Ovary (tissue), 10 donors: ENCODE measurements around the gene MCCC2. TPM values are rescaled to one million over a fixed set of nuclear protein-coding genes. Genes with fewer than 3 reads are reported as not detected.
"Not testable (repeated sequence)": the region's sequence is repeated elsewhere in the genome, so short reads cannot be mapped to it uniquely, and the experiment has no call there.

Experiments used
- DNase-seq, 5 donors: peaks; one replicate each; pipeline ENCODE4 v3.0.0-alpha.2; 2019 to 2020
- H3K27ac ChIP-seq, 2 donors: fragments of 200-600 bp; one replicate each; pipeline versions ENCODE4 v1.5.1 to v1.8.0; 2019 to 2022
- H3K27me3 ChIP-seq: fragments of 200-600 bp; one replicate; pipeline ENCODE4 v1.8.0; 2022
- H3K36me3 ChIP-seq: fragments of 200-600 bp; sonication (generic); one replicate; pipeline ENCODE4 v1.5.1; 2019
- H3K4me1 ChIP-seq: one replicate; pipeline ENCODE4 v1.8.1; 2013; ENCODE audit warnings: mild to moderate bottlenecking, moderate library complexity; ENCODE audit not compliant: insufficient read depth
- H3K4me3 ChIP-seq: fragments of 200-600 bp; sonication (generic); one replicate; pipeline ENCODE4 v1.5.1; 2017
- H3K9me3 ChIP-seq, 2 donors: fragments of 200-600 bp in 1 of 2; sonication (generic) in 1 of 2; one replicate each; pipeline versions ENCODE4 v1.5.1 to v1.8.1; 2013 to 2019; ENCODE audit warnings: mild to moderate bottlenecking in 1 of 2, moderate library complexity in 1 of 2
- EP300 ChIP-seq: sonication (generic); formaldehyde crosslinking; IDR thresholded peaks from one replicate; pipeline ENCODE4 v1.6.1; 2017; ENCODE audit warnings: antibody characterized with exemption
- POLR2A ChIP-seq: fragments of 450-650 bp; IDR thresholded peaks from one replicate; pipeline ENCODE4 v1.6.1; 2017; ENCODE audit warnings: antibody characterized with exemption, mild to moderate bottlenecking, moderate library complexity
- WGBS, 3 donors: extraction: QIAGEN DNeasy Blood & Tissue Kit in 1 of 3; methylation state at CpG; one replicate each; pipeline versions ENCODE4 v1.1.5 to v1.1.7; 2013 to 2017; 5-methylcytosine and 5-hydroxymethylcytosine counted together
- intact Hi-C, 4 donors: fragments of 100-400 bp; cut with DNase I; formaldehyde crosslinking; loops; one replicate each; pipeline versions ENCODE4 v1.11.0 to v1.15.1; 2022 to 2023
- long read RNA-seq, 3 donors: library from polyadenylated mRNA in 2 of 3; unstranded in 2 of 3; transcript quantifications; one replicate each; pipeline ENCODE4 v2.0.0 and lab custom pipeline, GENCODE V29; 2021 to 2026
- polyA plus RNA-seq, 2 donors: library from polyadenylated mRNA; stranded (reverse); fragments of 200-250 nt in 1 of 2; fragments of 350-450 nt in 1 of 2; fragmentation: Illumina TruSeq in 1 of 2; extraction: RNeasy Lipid Tissue Mini Kit (QIAGEN cat#74804) in 1 of 2; gene quantifications; one replicate each; pipeline ENCODE4 v1.2.3, GENCODE V29; 2013 to 2014
- total RNA-seq, 7 donors: library from RNA; depleted of rRNA in 2 of 7; stranded (reverse); fragments of >200 nt in 2 of 7; fragmentation: NEBNext Ultra II Directional in 3 of 7; extraction: Animal tissue kit (Norgen Biotek cat#: 25700) in 3 of 7; gene quantifications; one replicate each; pipeline versions ENCODE4 v1.1.0 to v1.2.4, GENCODE V29; 2016 to 2023
- TF ChIP-seq, protein P1 (sequence below), 3 donors: fragments of 450-650 bp in 2 of 3; fragments of 200-600 bp in 1 of 3; IDR thresholded peaks; one replicate each; pipeline versions ENCODE4 v1.5.1 to v1.8.0; 2016 to 2022; ENCODE audit warnings: antibody characterized with exemption in 3 of 3, mild to moderate bottlenecking in 1 of 3
- donor health status: DM: no; HTN: no; CAD: no; lungs with moderate emphysema.
- donor health status: DM: no; HTN: no; CAD: no.
- donor health status: Bipolar disorder and iron deficiency.
- donor health status: DM: yes; HTN: yes; CAD: no.
- donor health status: DM: no; HTN: no; CAD: no.
- donor health status: DM: yes; HTN: yes; CAD: no.

The MCCC2 gene
- 10 to 100 TPM; 24.5 to 32.5 (median 27.0) TPM for total RNA-seq
- 10 to 100 TPM; 15.8 to 59.6 TPM for polyA plus RNA-seq
- long read RNA-seq, donor 1, transcript MCCC2-201 (17 exons, 3,665 nt) = major isoform, 5 of 15 reads
- long read RNA-seq, donor 1, partial matches to known transcripts = 8 of 15 reads
- long read RNA-seq, donor 1, other reads (novel, unspliced or antisense) = 2 of 15 reads
- long read RNA-seq, donor 2, partial matches to known transcripts = 0 of 2 reads
- long read RNA-seq, donor 2, other reads (novel, unspliced or antisense) = 0 of 2 reads
- long read RNA-seq, donor 3, transcript MCCC2-201 (17 exons, 3,665 nt) = major isoform, 12 of 19 reads
- long read RNA-seq, donor 3, partial matches to known transcripts = 1 of 19 reads
- long read RNA-seq, donor 3, other reads (novel, unspliced or antisense) = 6 of 19 reads

DNA sequence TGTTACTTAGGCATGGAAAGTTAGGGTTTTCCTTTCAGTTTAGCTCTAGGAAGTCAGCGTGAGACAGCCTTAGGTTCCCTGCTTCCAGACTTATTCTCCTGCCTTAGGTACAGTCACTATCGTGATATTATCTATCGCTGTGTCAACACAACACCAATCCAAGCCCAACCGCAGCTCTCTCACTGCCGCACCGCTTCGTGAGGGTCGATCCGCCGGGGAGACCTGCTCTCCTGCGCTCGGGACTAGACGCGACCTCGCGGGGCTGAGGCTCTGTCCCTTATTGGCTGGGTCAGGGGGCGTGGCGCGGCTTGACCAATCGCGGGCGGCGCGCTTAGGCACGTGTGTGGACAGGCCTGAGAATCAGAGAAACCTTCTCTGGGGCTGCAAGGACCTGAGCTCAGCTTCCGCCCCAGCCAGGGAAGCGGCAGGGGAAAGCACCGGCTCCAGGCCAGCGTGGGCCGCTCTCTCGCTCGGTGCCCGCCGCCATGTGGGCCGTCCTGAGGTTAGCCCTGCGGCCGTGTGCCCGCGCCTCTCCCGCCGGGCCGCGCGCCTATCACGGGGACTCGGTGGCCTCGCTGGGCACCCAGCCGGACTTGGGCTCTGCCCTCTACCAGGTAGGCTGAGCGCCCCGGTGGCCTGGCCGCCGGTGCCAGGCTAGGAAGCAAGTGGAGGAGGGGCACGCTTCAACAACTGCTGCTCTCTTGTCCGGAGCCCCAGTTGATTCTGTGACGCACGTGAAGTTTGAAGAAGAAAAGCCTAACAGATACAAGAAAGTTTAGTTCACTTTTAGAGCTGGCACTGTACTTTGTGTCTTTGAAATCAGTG is at the start of gene MCCC2:
TSS of gene MCCC2 (plus strand) at position 400 of the 825 bp plus-strand sequence. CDS start at position 486, 86 bp downstream.
- no peaks in the 10 kb centered on the region for H3K27me3 ChIP-seq
- peaks cover 11% of the 10 kb centered on the region for H3K4me1 ChIP-seq
- TF ChIP-seq, protein P1, sequence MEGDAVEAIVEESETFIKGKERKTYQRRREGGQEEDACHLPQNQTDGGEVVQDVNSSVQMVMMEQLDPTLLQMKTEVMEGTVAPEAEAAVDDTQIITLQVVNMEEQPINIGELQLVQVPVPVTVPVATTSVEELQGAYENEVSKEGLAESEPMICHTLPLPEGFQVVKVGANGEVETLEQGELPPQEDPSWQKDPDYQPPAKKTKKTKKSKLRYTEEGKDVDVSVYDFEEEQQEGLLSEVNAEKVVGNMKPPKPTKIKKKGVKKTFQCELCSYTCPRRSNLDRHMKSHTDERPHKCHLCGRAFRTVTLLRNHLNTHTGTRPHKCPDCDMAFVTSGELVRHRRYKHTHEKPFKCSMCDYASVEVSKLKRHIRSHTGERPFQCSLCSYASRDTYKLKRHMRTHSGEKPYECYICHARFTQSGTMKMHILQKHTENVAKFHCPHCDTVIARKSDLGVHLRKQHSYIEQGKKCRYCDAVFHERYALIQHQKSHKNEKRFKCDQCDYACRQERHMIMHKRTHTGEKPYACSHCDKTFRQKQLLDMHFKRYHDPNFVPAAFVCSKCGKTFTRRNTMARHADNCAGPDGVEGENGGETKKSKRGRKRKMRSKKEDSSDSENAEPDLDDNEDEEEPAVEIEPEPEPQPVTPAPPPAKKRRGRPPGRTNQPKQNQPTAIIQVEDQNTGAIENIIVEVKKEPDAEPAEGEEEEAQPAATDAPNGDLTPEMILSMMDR (IDR thresholded peaks at IDR 0.05) = no peak
- TF ChIP-seq EP300 = no peak
- peak; percentile 49 for TF ChIP-seq POLR2A
- peak within 1 kb of the TSS; percentile 87 for H3K4me3 ChIP-seq
- 0% methylated on average over 38 to 56 of the region's 56 CpGs for WGBS, 3 donors
- intact Hi-C loops = no loop called here
- H3K27ac ChIP-seq = peak within 1 kb of the TSS; percentile 4 to 76
- H3K36me3 ChIP-seq = no peaks in the 10 kb centered on the region
- DNase-seq = peak; percentile 94 to 98 (median 96)
- no peaks in the 10 kb centered on the region for H3K9me3 ChIP-seq

DNA sequence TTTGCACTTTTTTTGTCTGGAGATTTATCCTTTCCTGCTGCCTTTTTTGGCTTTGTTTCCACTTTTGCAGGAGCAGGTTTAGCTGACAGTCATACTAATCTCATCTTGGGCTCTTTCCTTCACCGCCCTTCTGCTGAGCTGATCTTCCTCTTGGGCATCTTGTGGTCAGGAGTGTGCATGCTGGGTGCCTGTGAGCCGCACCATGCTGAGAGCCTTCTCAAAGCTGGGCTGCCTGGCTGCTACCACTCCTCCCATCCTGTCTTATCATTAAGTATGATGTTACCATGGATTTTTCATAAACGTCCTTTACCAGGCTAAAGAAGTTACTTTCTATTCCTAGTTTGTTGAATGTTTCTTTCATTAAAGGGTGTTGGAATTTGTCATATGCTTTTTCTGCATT is 49.5 kb upstream of the MCCC2 start:
- WGBS, 3 donors = 51 to 57% (median 51%) methylated on average over 3 of the region's 3 CpGs
- intact Hi-C loops = no loop called here

DNA sequence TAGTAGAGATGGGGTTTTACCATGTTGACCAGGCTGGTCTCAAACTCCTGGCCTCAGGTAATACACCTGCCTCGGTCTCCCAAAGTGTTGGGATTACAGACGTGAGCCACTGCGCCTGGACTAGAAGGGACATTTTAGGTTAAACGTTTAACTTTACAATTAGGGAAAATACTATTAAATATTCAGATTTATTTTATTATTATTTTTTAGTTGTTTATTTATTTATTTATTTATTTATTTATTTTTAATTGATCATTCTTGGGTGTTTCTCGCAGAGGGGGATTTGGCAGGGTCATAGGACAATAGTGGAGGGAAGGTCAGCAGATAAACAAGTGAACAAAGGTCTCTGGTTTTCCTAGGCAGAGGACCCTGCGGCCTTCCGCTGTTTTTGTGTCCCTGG is 36.3 kb upstream of the MCCC2 start:
- WGBS, 3 donors = 96 to 98% (median 97%) methylated on average over 7 of the region's 7 CpGs
- DNase-seq, H3K4me3 ChIP-seq, H3K27me3 ChIP-seq, H3K9me3 ChIP-seq, H3K27ac ChIP-seq, H3K36me3 ChIP-seq, intact Hi-C loops, H3K4me1 ChIP-seq: not testable (repeated sequence)

More for the DNA sequence above, 49.5 kb upstream of the MCCC2 start:
- no peak for DNase-seq
- Histone ChIP-seq H3K36me3 (no peaks in the 10 kb centered on the region), H3K4me3 (no peak overlapping the region), H3K27ac (no peak overlapping the region), H3K27me3 (no peaks in the 10 kb centered on the region), H3K9me3 (no peaks in the 10 kb centered on the region), H3K4me1 (no peaks in the 10 kb centered on the region)
- no peak for TF ChIP-seq POLR2A
- TF ChIP-seq, protein P1 (IDR thresholded peaks at IDR 0.05) = no peak
- no peak for TF ChIP-seq EP300

DNA sequence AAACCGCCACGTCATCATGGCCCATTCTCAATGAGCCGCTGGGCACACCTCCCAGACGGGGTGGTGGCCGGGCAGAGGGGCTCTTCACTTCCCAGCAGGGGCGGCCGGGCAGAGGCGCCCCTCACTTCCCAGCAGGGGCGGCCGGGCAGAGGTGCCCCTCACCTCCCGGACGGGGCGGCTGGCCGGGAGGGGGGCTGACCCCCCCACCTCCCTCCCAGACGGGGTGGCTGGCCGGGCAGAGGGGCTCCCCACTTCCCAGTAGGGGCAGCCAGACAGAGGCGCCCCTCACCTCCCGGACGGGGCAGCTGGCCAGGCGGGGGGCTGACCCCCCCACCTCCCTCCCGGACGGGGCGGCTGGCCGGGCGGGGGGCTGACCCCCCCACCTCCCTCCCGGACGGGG is 35.6 kb upstream of the MCCC2 start:
- intact Hi-C loops, H3K4me1 ChIP-seq, H3K36me3 ChIP-seq, H3K27me3 ChIP-seq, H3K4me3 ChIP-seq, H3K27ac ChIP-seq, H3K9me3 ChIP-seq, DNase-seq: not testable (repeated sequence)
- 95 to 98% (median 98%) methylated on average over 10 to 20 of the region's 27 CpGs for WGBS, 3 donors

DNA sequence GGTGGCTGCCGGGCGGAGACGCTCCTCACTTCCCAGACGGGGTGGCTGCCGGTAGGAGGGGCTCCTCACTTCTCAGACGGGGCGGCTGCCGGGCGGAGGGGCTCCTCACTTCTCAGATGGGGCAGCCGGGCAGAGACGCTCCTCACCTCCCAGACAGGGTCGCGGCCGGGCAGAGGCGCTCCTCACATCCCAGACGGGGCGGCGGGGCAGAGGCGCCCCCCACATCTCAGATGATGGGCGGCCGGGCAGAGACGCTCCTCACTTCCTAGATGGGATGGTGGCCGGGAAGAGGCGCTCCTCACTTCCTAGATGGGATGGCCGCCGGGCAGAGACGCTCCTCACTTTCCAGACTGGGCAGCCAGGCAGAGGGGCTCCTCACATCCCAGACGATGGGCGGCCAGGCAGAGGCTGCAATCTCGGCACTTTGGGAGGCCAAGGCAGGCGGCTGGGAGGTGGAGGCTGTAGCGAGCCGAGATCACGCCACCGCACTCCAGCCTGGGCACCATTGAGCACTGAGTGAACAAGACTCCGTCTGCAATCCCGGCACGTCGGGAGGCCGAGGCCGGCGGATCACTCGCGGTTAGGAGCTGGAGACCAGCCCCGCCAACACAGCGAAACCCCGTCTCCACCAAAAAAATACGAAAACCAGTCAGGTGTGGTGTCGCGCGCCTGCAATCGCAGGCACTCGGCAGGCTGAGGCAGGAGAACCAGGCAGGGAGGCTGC is 35.0 kb upstream of the MCCC2 start:
- H3K9me3 ChIP-seq, intact Hi-C loops, H3K4me1 ChIP-seq, H3K4me3 ChIP-seq, H3K27me3 ChIP-seq, DNase-seq, H3K27ac ChIP-seq, H3K36me3 ChIP-seq: not testable (repeated sequence)
- 95 to 98% (median 96%) methylated on average over 29 to 41 of the region's 53 CpGs for WGBS, 3 donors
